ENCODE data around the gene DNMT3B. TPM values are rescaled to one million over a fixed set of nuclear protein-coding genes. Genes with fewer than 3 reads are reported as not detected.

DNMT3B gene
- total RNA-seq, 1 experiment from 2014 or later = 1.2 TPM

GRCh38 chr20:32858189-32858588 lies 96.0 kb downstream of the DNMT3B start:
- DNase-seq (ENCODE audit: low read depth) = no peak

Other genes with a start within 250 kb of the DNMT3B start
- gene NOL4L, start 177.1 kb upstream of the DNMT3B start, total RNA-seq (2014; rRNA removed) = 1.4 and 3.0 TPM in 2 replicates
- gene C20orf203, start 88.4 kb upstream of the DNMT3B start, total RNA-seq (2014; rRNA removed) = not detected in 2 replicates
- gene COMMD7, start 18.9 kb upstream of the DNMT3B start, total RNA-seq (2014; rRNA removed) = 16.3 and 26.7 TPM in 2 replicates
- gene MAPRE1, start 57.6 kb downstream of the DNMT3B start, total RNA-seq (2014; rRNA removed) = 152 and 158 TPM in 2 replicates
- 0.17 TPM in 1 of 2 replicates, not detected in the other for gene EFCAB8, start 96.5 kb downstream of the DNMT3B start, total RNA-seq (2014; rRNA removed)
- not detected in 2 replicates for gene SUN5, start 242.0 kb downstream of the DNMT3B start, total RNA-seq (2014; rRNA removed)
- gene BPIFB2, start 245.3 kb downstream of the DNMT3B start, total RNA-seq (2014; rRNA removed) = not detected in 2 replicates

Data from LHCN-M2 (cell line).